OCI-LY7 (cell line): ENCODE measurements around the gene FTO.

ENCODE experiments used
- CTCF ChIP-seq: fragments of 200-600 bp; sonication (generic); conservative IDR thresholded peaks from 2 replicates; pipeline ENCODE4 v1.5.1; 2014; ENCODE audit warnings: mild to moderate bottlenecking, antibody characterized with exemption, low read length, moderate library complexity, mixed read lengths
- EZH2phosphoT487 ChIP-seq: fragments of 200-600 bp; sonication (generic); IDR thresholded peaks from 2 replicates; pipeline ENCODE4 v1.6.1; 2018; ENCODE audit warnings: low read depth, borderline replicate concordance, mild to moderate bottlenecking, mixed run types, antibody characterized with exemption, low read length, moderate library complexity, mixed read lengths

GRCh38 chr16:54145881-54146280 is 441.9 kb downstream of the FTO start:
- no peak for TF ChIP-seq CTCF
- TF ChIP-seq EZH2phosphoT487, result no peak
